GM21360 (cell line): ENCODE measurements around the gene DAGLB.
A peak's percentile ranks its signal among the peaks of the same experiment; 100 is the strongest.
"Not testable (repeated sequence)": the region's sequence is repeated elsewhere in the genome, so short reads cannot be mapped to it uniquely, and the experiment has no call there.

ENCODE experiments used
- ATAC-seq: cut with Tn5 transposase; IDR thresholded peaks from one replicate; pipeline ENCODE4 v1.9.1; 2021; ENCODE audit warnings: mild to moderate bottlenecking, moderate library complexity; ENCODE audit not compliant: unreplicated experiment

The DAGLB gene

GRCh38 chr7:6400243-6401105, 47.3 kb downstream of the DAGLB start:
- ATAC-seq: not testable (repeated sequence)

GRCh38 chr7:6399351-6399750, 48.4 kb downstream of the DAGLB start:
- no peak for ATAC-seq

GRCh38 chr7:6398943-6399342, 48.8 kb downstream of the DAGLB start:
- no peak for ATAC-seq

GRCh38 chr7:6397759-6398495, 49.8 kb downstream of the DAGLB start:
- not testable (repeated sequence) for ATAC-seq

GRCh38 chr7:6395898-6396595, 51.7 kb downstream of the DAGLB start:
- ATAC-seq: no peak

GRCh38 chr7:6394114-6394513, 53.6 kb downstream of the DAGLB start:
- no peak for ATAC-seq

- no peak for ATAC-seq
These were observed 54.1 kb downstream of the DAGLB start for GRCh38 chr7:6393667-6394056.

GRCh38 chr7:6392712-6393666, 54.8 kb downstream of the DAGLB start:
- ATAC-seq: peak; percentile 60

- no peak for ATAC-seq
These were observed 58.0 kb downstream of the DAGLB start for GRCh38 chr7:6389728-6390127.

GRCh38 chr7:6387734-6388294, 59.9 kb downstream of the DAGLB start:
- ATAC-seq: no peak

GRCh38 chr7:6386779-6387178, 61.0 kb downstream of the DAGLB start:
- ATAC-seq: no peak

GRCh38 chr7:6385909-6386560, 61.7 kb downstream of the DAGLB start:
- ATAC-seq: no peak

GRCh38 chr7:6385110-6385781, 62.5 kb downstream of the DAGLB start:
- ATAC-seq: no peak

- ATAC-seq: no peak
These were observed 63.4 kb downstream of the DAGLB start for GRCh38 chr7:6384327-6384726.

- ATAC-seq: no peak
These were observed 64.9 kb downstream of the DAGLB start for GRCh38 chr7:6382817-6383216.

GRCh38 chr7:6381846-6382245, 65.9 kb downstream of the DAGLB start:
- ATAC-seq: not testable (repeated sequence)

- no peak for ATAC-seq
These were observed 67.3 kb downstream of the DAGLB start for GRCh38 chr7:6380310-6381095.

GRCh38 chr7:6379886-6380285, 67.9 kb downstream of the DAGLB start:
- ATAC-seq: no peak
